ENCODE data around the gene IQCE.
"Not testable (repeated sequence)": the region's sequence is repeated elsewhere in the genome, so short reads cannot be mapped to it uniquely, and the experiment has no call there.

Gene IQCE

DNA sequence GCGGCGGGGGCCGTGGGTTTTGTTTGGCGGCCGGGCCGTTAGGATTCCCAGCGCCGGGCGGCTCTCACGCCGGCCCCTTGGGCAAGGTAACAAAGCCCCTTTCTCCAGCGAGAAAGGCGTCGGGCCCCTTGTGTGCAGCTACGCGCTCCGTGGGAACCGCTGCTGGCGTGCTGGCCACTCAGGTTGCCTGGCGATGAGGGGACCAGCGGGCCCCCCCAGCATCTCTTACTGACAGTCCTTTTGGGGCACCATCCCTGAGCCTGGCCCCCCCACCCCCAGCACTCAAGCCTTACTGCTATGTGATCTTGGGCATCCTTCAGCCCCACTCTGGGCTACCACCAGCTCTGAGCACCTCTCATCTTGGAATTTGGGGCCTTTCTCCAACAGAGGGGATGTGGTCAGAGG lies 37.4 kb upstream of the IQCE start:
- no peak for DNase-seq

GRCh38 chr7:2521952-2522591 lies 36.7 kb upstream of the IQCE start:
- DNase-seq: peak; percentile 38

GRCh38 chr7:2522780-2523433 lies 35.9 kb upstream of the IQCE start:
- peak; percentile 45 for DNase-seq

DNA sequence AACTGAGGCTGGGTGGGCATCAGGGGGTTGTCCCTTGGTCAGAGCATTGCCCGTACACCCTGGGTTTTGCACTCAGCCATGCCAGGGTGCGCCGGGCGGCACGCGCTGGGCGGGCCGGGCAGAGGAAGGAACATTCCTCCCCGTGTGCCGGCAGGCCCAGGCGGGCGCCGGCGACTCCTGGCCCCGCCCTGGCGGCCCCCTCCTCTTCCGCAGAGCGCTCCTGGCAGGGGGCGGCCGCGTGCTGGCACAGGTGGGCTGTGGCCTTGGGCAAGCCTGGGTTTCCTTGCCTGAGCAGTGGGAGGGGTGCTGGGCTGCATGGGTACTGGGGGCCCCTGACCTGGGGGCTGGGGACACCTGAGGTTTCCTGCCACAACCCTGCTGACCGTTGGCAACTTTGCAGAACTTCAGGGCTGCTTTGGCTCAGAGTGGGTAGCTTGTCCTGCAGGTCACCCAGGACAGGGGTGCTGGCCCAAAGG lies 35.3 kb upstream of the IQCE start:
- DNase-seq: peak; percentile 91

DNA sequence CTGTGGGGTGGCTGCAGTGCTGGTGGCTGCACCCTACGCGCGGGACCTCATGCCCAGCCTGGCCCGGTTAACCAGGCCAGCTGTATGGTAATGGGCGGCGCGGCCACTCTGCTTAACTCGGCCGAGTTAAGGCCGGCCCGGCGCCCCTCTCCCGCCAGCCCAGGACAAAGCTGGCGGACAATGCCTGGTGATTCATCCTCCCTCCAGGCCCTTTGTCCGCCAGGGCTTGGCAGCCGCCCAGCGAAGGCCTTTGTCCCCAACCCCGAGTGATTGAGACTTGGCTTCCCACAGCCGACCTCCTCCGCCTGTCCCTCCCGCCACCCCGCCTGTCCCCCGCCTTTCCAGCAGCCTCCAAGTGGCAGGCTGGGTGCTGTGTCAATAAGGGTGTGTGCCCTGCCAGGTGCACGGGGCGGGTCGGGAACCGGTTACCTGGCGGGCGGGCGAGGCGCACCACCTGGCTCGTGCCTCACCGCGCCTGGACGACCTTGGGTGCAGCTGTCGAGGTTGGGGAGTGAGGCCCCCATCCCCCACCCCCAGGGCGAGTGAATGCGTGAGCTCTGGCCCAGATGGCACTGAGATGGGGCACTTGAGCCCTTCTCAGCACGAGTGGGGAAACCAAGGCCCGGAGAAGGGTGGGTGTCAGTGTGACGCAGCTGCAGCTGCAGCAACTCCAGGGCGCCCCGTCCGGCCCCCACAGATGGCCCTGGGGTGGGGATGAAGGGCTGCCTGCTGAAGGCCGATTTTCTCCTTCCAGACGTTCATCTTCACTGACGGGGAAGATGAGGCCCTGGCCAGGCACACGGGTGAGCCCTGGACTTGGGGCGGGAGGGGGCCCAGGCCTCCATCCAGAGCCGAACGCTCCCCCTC lies 34.6 kb upstream of the IQCE start:
- peak; percentile 97 for DNase-seq

GRCh38 chr7:2524808-2525657 lies 33.7 kb upstream of the IQCE start:
- no peak for DNase-seq

GRCh38 chr7:2525658-2526630 lies 32.8 kb upstream of the IQCE start:
- DNase-seq: peak; percentile 91

DNA sequence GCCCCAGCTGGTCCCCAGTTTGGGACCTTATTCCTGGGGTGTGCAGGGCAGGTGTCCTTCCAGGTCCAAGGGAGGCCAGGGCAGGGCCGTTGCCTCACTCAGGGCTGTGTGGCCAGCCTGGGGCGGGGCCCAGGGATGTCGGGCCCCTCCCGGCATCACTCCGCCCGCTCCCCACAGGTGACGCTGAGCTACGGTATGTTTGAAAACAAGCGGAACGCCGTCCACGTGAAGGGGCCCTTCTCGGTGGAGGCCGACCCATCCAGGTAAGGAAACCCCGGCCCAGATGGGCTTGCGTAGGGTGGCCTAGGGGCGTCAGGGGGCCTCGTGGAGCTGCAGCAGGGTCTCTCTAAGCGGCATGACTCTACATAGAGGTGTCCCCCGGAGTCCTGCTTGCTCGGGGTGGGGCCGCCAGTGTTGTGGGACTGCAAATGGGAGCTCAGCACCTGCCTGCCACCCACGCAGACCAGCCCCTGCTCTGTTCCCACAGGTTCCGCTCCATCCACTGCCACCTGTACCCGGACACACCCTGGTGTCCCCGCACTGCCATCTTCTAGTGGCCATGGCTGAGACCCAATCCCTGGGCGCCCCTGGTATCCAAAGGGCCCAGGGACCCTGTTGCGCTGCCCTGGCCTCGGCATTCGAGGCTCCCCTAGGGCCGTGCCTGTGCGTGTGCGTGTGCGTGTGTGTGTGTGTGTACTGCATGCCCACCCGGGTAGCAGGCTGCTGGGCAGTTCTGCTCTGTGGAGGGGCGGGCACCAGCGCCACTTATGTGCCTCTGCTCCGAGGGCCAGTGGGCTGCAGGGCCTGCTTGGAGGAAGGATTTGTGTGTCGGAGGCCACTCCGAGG lies 31.9 kb upstream of the IQCE start:
- no peak for DNase-seq

GRCh38 chr7:2527505-2528467 lies 31.0 kb upstream of the IQCE start:
- DNase-seq: peak; percentile 84

- DNase-seq: no peak
Measured at GRCh38 chr7:2528481-2529095, 30.2 kb upstream of the IQCE start.

DNA sequence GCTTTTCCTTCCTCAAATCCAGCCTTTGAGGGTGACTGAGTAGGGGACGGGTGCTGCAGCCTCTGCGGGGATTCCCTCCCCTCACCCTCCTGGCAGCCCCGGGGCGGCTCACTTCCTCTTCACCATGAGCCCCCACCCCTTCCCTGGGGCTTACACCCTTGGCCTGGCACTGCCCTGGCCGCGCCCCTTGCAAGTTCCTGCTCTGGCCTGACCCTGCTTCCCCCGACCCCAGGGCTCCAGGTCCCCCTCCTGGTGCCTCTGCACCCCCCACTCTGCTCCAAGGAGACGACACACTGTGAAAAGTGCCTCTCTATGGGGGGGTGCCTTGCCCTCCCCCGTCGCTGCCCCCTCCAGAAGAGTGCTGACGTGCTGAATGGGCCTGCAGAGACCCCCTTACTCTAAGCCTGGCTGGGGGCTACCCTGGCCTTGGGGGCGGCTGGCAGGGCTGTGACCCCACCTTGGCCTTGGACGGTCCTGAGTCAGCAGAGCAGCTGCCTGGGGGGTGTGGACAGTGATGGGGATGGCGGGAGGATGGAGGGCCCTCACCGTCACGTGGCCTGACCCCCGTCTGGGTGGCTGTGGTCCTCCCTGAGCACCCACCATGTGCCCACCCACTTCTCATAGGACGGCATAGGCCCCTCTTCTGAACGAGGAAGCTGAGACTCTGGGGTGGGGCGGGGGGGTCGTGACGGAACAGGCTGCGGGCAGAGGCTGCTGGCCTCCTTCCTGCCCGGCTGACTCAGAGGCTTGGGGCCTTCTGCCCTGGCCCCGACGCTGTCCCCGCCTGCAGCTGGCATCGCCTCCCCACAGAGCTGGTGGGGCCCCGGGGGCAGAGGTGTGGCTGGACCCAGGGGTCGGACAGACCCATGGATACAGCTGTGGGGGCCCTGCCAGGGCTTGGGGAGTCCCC lies 29.4 kb upstream of the IQCE start:
- no peak for DNase-seq

GRCh38 chr7:2530071-2530987 lies 28.4 kb upstream of the IQCE start:
- no peak for DNase-seq

DNA sequence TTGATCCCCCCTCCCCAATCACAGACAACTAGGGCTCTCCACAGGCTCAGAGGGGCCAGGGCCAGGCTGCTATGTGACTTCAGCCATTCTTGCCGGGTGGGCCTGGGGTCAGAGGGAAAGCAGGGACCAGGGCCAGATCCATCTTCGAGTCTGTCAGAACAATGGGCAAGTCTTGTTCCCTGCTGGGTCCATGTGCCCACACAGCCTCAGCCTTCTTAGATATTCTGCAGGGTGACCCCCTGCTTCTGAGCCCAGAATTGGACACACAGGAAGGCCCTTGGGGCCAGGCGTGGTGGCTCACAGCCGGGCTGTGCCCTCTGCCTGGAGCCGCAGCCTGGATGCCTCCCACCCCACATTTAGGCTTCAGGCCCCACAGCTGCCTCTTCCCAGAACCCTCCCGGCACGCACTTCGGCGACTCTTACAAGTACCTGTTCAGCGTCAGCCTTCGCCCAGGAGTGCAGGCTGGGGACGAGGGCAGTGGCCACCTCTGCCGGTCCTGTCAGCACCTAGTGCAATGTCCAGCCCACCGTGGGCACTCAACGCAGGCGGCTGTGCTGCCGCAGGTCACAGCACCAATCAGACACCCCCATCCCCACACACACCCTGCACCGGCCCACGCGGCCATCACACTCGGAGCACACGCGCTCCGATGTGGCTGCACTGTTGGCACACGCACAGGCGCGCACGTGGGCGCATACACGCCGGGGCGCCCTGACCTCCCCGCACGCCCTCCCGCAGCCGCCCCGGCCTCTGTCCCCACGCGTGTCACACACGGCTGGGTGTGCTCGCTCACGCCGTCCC lies 27.6 kb upstream of the IQCE start:
- not testable (repeated sequence) for DNase-seq

GRCh38 chr7:2531796-2532110 lies 27.0 kb upstream of the IQCE start:
- not testable (repeated sequence) for DNase-seq

DNA sequence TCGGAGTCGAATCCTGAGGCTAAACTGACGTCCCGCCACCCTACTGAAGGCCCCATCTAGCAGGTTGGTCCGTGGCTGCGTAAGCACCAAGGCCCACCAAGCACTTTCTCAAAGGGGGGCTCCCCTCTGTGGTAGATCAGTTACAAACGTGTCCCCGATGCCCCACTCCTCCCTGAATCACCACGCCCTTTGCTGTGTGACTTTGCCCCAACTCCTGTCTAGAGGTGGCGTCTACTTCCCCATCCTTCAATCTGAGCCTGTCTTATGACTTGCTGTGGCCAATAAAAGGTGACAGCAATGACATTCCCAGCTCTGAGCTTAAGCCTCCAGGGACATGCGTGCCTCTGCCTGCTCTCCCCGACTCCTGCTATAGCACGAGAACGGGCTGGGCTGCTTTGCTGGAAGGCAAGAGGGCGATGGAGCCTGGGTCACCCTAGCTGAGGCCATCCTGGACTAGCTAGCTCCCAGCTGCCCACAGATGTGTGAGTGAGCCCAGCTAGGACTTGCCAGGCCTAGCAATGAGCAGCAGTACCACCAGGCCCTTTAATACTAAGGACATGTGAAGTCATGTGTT lies 26.5 kb upstream of the IQCE start:
- not testable (repeated sequence) for DNase-seq
